Activated CD8-positive, alpha-beta memory T cell treated with anti-CD3 and anti-CD28 coated beads for 4 hours (primary cell): ENCODE data around the gene TSPYL4.

Experiments used
- DNase-seq, 2 donors: peaks; one replicate each; pipeline ENCODE4 v3.0.0-alpha.2; 2020; ENCODE audit warnings: low read depth in 2 of 2

TSPYL4 gene

DNA sequence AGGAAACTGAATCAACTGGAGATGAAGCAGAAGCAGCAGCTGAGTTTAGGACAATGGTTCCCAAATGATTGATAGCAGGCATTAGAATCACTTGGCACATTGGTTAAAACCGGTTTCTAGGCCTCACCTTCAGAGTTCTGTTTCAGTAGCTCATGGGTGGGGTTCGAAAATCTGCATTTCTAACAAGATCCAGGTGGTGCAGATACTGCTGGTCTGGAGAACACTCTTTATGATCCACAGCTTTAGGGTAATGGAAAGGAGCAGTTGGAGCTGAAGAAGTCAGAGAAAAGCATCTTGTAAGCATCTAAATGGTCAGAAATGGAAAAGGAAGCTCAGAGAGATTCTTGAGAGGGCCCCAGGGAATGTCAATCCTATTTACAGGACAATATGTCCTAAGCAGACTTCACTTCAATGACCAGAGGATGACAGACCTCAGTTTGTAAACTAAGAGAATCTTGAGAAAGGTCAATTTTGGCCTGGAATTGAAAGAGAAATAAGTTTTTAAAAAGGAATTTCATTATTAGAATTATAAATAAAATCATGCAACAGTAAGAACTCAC, 17.4 kb upstream of the TSPYL4 start:
- no peak for DNase-seq

DNA sequence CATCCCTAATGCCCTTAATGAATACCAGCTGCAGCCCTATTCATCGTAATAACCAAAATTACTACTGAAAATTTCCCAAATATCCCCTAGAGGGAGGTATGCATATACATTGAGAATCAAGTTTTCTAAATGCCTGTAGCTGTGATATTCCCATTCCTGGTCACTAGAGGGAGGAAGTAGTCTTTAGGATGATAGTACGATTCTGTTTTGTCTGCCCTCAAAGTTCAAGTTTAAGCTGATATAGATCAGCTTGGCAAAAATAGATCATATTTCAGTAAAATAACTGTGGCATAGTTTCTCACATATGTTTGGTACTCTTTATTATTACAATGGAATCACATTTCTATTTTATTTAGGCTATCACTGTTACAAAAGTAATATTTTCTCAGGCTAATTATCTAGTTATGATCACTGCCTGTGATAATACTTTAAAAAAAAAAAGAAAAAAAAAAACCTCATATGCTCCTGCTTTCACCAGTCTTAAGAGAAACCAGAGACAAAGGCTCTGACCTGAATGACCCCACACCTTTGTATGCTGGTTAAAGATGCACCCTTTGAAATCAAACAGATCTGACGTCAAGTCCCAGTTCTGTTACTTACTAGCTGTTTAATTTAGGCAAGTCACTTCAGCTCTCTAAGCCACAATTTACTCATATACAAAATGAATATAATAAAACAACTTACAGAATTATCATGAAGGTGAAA, 14.9 kb upstream of the TSPYL4 start:
- no peak for DNase-seq

DNA sequence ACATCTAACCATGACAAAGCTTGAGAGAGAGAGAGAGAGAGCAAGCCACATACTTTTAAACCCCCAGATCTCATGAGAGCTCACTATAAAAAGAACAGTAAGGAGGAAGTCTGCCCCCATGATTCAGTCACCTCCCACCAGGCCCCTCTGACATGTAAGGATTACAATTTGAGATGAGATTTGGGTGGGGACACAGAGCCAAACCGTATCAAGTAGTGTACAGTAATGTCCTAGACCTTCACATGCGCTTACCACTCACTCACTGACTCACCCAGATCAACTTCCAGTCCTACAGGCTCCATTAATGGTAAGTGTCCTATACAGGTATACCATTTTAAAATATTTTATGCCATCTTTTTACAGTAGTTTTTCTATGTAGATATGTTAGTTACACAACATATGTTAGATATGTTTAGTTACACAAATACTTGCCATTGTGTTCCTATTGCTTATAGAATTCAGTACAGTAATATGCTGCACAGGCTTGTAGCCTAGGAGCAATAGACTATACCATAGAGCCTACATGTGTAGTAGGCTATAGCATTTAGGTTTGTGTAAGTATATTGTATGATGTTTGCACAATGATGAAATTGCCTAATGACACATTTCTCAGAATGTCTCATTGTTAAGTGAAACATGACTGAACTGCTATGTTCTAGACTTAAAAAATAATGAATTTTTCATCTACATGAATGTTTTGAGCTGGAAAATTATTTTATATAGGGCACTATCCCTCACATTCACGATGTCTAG, 14.1 kb upstream of the TSPYL4 start:
- no peak for DNase-seq

DNA sequence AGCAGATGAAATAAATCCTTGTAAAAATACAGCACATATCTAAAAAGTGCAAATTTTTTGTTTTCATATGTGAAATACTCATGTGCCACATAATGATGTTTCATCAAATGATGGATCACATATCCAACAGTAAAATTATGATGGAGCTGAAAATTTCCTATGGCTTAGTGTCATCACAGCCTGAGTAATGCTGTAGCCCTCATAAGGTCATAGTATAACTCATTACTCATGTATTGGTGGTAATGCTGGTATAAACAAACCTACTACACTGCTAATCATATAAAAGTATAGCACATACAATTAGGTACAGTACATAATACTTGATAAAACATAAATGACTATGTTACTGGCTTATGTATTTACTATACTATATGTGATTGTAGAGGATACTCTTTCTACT, 12.9 kb upstream of the TSPYL4 start:
- no peak for DNase-seq

DNA sequence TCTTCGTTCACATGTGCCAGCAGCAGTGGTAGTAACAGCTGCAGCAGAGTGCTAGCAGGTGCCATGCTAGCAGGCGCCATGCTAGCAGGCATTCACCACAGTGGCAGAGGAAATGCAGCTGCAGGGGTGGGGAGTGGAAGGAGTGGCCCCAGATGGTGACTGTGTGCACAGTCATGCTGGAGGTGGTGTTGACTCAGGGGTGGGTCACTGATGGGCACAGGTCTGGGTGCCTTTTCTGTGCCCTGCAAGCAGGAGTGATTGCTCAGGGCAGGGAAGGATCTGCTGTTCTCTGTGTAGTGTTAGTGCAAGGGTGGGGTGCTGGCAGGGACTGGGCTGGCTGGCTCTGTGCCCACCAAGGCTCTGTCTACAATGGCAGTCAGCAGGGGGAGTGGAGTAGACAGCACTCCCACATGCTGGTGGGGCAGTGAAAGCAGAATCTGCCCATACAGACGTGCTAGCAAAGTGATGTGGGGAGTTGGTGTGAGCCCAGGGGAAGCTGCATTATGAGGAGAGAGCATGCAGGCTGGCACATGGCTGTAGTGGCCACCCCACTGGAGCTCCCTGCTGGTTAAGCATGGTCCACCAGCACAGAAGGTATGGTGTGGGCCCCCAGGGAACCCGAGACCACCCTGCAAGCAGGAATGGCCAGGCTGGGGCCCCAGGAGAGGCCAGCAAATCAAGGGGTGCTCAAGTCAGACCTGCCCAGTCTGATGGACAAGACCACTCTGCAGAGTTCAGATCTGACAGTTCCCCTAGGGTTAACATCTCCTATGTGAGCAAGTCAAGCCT, 11.4 kb upstream of the TSPYL4 start:
- no peak for DNase-seq

GRCh38 chr6:116263353-116263752, 9.5 kb upstream of the TSPYL4 start:
- no peak for DNase-seq

GRCh38 chr6:116258520-116258919, 4.6 kb upstream of the TSPYL4 start:
- DNase-seq = no peak

- no peak for DNase-seq
These were observed 2.8 kb upstream of the TSPYL4 start for GRCh38 chr6:116256694-116257093.

DNA sequence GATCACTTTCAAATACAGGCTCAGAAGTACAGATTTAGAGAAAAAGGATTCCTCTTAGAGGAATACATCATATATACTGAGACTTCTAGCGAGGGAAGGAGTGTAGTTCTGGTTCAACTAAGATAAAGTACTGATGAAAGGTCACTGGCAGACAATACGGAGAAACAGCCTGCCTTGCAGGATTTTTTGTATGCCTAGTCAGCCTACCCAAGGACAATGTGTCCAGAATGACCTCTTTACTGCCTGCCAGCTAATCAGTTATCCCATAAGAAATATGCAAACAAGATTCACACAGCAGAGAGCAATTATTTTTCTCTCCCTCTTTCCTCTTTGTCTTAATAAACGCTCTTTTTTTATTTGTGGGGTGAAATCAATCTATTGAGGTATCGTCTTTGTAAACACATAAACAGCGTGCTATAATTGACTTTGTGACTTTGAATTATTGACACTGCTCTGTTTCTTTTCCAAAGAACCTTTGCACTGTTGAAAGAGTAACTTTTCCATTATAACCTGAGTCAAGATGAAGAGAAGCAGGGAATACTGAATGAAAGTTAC, 1.4 kb upstream of the TSPYL4 start:
- no peak for DNase-seq

GRCh38 chr6:116254297-116255056, 602 bp upstream of the TSPYL4 start:
- no peak for DNase-seq

- no peak for DNase-seq
These were observed 729 bp downstream of the TSPYL4 start for GRCh38 chr6:116253188-116253504.

DNA sequence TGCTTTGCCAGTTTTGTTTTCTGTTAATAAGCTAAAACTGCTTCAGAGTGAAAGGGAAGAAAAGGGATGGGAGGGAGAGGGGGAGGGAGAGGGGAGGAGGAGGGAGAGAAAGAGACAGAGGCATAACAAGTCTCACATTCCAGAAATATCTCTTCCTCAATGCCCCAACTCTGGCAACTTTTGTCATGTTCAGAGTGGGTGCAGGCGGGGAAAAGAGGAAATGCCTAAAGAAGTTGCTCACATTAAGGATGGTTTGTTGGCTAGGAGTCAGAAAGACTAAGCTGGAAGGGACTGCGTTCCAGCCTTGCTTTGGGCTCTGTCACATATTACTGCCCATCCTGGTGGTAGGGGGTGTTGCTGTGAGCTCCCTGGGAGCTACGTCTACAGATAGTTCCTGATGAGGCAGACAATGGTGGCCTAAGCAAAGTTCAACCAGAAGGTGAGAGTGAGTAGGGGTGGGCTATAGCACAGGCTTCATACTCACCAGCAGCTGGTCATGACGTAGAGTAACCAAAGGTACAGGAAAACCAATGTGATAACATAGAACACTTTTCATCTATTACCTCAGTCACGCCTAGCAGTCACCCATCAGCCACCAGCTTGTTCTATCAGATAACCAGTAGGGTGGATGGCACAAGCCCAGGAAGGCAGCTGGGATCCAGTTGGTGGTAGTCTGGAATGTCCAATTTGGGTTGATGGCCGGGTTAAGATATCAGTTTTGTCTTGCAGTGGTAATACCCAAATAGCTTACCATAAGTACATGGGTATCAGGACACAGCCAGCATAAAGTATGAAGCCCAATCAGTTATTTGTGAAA, 2.1 kb downstream of the TSPYL4 start:
- no peak for DNase-seq

GRCh38 chr6:116248577-116248976, 5.3 kb downstream of the TSPYL4 start:
- DNase-seq = no peak

GRCh38 chr6:116247285-116247684, 6.6 kb downstream of the TSPYL4 start:
- no peak for DNase-seq

DNA sequence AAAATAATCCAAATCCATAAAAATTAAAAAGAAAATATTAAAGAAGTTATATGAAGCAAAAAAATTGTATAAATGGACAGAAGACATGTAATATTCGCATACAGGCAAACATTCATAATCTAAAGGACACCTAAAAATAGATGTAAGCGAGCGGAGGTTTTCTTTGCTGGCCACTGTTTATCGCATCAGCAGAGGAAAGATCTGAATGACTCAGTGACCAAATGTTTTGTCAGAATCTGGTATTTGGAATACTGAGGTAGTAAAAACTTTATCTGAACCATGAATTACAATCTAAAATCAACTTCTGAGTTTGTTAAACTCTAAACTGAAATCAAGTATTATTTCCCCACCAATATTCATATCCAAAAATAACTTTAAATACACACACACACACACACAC, 7.8 kb downstream of the TSPYL4 start:
- no peak for DNase-seq

DNA sequence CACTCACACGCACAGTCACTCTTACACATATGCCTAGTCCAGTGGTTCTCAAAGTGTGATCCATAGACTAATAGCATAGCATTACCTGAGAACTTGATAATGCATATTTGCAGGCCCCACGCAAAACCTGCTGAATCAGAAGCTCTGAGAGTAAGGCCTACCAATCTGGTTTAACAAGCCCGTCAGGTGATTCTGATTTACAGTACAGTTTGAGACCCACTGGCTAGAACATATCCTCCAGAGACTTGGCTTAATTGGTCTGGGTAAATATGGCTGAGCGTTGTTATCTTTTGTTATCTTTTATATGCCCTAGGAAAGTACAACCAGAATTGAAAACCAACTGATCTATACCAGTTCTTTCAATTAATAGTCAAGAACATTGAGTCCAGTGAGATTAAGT, 9.6 kb downstream of the TSPYL4 start:
- no peak for DNase-seq

DNA sequence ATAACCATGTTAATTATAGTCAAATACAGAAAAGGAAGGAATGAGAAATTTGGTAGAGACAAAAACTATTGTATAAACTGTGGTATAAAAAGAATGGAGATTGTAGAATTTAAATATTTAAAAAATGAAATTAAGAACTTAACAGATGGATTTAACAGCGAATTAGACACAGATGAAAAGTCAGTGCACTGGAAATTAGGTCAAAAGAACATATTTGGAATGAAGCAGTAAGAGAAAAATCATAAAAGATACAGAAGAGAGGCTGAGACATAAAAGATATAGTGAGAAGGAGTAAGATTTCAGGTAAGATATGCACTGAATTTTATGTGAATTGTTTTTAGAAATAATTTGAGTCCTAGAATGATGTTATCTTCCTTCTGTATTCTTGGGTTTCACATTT, 14.0 kb downstream of the TSPYL4 start:
- no peak for DNase-seq

DNA sequence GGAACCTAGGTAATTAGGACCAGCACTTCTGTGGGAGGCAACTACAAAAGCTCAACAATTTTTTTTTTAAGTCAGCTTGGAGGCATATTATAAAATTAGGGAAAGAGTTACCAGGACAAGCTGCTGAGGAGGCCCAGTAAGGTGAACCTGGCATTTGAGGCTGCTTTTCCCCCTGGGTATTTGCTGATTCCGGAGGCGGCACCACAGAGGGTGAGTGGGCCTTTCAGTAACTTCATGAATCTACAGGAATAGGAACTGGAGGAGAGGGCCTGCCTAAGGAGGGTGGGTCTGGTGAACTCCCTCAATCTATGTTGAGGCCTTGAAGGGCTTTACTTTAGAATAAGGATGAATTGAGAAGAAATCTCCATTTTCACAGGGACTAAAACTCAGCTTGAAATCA, 14.6 kb downstream of the TSPYL4 start:
- DNase-seq = no peak

DNA sequence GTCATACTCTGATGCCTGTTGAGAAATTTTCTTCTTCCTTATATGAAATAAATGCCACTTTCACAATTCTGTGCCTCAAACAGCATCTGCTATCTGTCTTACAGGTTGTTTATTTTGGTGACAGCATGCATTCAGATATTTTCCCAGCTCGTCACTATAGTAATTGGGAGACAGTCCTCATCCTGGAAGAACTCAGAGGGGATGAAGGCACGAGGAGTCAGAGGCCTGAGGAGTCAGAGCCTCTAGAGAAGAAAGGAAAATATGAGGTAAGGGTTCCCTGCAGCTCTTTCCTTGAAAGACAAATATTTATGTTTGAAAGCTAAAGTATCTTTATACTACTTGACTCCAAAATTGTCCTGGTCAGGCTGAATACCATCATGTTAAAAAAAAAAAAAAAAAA, 15.8 kb downstream of the TSPYL4 start:
- no peak for DNase-seq

DNA sequence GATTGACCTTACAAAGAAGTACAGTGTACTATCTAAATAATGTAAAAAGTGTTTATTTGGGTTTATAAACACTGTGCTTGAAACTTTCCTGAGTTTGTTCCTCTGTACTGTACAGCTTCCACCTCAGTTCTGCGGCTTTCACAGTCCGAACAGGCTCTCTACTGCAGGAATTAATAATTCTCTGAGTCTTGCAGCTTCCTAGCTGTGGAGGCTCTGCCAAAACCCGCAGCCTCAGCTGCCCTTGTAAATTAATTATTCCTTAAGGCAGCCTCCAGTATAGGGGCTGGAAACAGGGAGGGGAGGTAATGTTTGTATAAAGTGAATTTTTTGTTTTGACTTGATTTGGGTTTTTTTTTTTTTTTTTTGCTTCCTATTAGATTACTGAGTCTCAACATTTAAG, 19.2 kb downstream of the TSPYL4 start:
- DNase-seq = no peak
